ENCODE data around the gene LHFPL5.

The LHFPL5 gene

DNA sequence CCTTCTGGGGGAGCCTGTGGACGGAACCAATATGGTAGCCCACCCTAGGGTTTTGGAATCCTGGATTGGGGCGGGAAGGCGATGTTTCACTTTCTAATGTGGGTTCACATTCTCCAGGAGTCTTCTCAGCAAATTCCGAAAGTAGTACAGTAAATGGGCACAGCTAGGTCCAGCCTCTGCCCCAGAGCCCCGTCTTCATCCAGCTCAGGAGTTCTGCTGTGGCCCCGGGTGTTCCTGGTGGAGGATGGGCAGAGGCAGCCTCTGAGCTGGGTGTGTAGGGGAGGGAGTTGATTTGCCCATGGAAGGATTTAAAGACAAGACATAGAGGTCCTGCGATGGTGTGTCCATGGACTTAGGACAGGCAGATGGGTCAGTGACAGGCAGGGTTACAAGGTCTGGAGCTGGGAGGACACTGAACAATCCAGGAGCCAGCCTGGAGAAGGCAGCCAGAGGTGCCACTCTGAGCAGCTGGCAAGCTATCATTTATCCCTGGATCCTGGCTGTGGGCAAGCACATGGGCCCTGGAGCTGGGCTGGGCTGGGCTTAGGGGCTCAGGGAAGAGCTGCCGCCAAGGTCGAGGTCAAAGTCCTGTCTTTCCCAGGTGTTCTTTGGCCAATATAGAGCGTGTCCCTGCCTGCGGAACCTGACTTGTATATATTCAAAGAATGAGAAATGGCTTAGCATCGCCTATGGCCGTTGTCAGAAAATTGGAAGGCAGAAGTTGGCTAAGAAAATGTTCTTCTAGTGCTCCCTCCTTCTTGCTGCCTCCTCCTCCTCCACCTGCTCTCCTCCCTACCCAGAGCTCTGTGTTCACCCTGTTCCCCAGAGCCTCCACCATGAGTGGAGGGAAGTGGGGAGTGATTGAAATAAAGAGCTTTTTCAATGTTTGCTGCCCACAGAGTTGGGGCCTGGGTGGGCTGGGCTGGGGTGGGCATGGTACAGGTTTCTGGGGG lies 17.6 kb upstream of the LHFPL5 start:
- Histone ChIP-seq H2AFZ (ENCODE audit: low read depth) (no peak overlapping the region), H3K9ac (no peak overlapping the region), H3K4me2 (no peak overlapping the region), H3K79me2 (ENCODE audit: insufficient read depth, low read depth) (no peaks in the 10 kb centered on the region), H3K4me1 (ENCODE audit: low read depth, poor library complexity, severe bottlenecking) (no peaks in the 10 kb centered on the region), H3K27ac (no peak overlapping the region), H3K4me3 (IDR thresholded peaks at IDR 0.05; ENCODE audit: insufficient read depth, low read depth, low read length) (no peak overlapping the region), H3K27me3 (ENCODE audit: insufficient read depth, low read depth) (no peaks in the 10 kb centered on the region), H4K20me1 (ENCODE audit: insufficient read depth) (no peaks in the 10 kb centered on the region), H3K36me3 (ENCODE audit: insufficient read depth) (no peaks in the 10 kb centered on the region)
- TF ChIP-seq CTCF (conservative IDR thresholded peaks at IDR 0.05; ENCODE audit: low read depth, low read length): no peak

DNA sequence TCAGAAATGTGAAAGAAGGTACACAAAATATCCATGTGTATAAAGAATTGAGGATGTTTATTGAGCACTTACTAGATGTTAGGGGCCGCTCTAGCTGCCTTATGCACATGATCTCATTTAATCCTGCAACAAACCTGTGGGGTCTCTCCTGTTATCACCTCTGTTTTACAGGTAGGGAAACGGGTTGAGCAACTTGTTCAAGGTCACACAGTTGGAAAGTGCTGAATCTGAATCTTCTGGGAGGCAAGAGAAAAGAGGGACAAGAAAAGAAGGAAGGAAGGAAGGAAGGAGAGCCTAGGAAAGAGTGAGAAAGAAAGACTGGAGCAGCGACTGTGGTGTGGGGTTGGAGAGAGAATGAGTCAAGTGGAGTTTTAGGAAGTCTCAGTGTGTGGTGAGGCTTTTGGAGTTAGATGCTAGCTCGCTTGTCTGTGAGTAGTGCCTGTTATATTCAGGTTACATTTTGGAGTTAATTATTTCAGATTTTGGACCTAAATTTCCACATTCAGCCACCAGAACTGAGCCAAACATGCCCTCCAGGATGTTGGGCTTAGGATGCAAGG lies 16.6 kb upstream of the LHFPL5 start:
- H3K36me3 ChIP-seq (ENCODE audit: insufficient read depth): no peaks in the 10 kb centered on the region
- no peaks in the 10 kb centered on the region for H4K20me1 ChIP-seq (ENCODE audit: insufficient read depth)
- no peak overlapping the region for H2AFZ ChIP-seq (ENCODE audit: low read depth)
- no peaks in the 10 kb centered on the region for H3K4me1 ChIP-seq (ENCODE audit: low read depth, poor library complexity, severe bottlenecking)
- no peaks in the 10 kb centered on the region for H3K79me2 ChIP-seq (ENCODE audit: insufficient read depth, low read depth)
- no peak overlapping the region for H3K4me2 ChIP-seq
- no peak overlapping the region for H3K4me3 ChIP-seq (IDR thresholded peaks at IDR 0.05; ENCODE audit: insufficient read depth, low read depth, low read length)
- H3K9ac ChIP-seq: no peak overlapping the region
- no peak for TF ChIP-seq CTCF (conservative IDR thresholded peaks at IDR 0.05; ENCODE audit: low read depth, low read length)
- no peaks in the 10 kb centered on the region for H3K27me3 ChIP-seq (ENCODE audit: insufficient read depth, low read depth)
- no peak overlapping the region for H3K27ac ChIP-seq

DNA sequence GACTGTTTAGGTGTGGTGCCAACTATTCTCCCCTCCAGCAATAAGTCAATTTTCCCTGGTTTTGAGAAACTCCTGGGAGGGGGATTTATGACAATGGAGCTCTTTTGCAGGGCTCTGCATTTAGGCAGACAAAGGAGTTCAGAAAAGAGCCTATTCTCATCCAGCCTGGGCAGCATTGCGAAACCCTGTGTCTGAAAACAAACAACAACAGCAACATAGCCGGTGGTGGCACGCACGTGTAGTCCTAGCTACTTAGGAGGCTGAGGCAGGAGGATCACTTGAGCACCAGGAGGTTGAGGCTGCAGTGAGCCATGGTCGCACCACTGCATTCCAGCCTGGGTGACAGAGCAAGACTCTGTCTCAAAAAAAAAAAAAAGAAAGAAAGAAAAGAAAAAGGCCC lies 14.5 kb upstream of the LHFPL5 start:
- Histone ChIP-seq H3K4me1 (ENCODE audit: low read depth, poor library complexity, severe bottlenecking) (no peaks in the 10 kb centered on the region), H3K27ac (no peak overlapping the region), H3K27me3 (ENCODE audit: insufficient read depth, low read depth) (no peaks in the 10 kb centered on the region), H2AFZ (ENCODE audit: low read depth) (no peak overlapping the region), H3K9ac (no peak overlapping the region), H3K36me3 (ENCODE audit: insufficient read depth) (no peaks in the 10 kb centered on the region), H3K4me3 (IDR thresholded peaks at IDR 0.05; ENCODE audit: insufficient read depth, low read depth, low read length) (no peak overlapping the region), H4K20me1 (ENCODE audit: insufficient read depth) (no peaks in the 10 kb centered on the region), H3K79me2 (ENCODE audit: insufficient read depth, low read depth) (no peaks in the 10 kb centered on the region), H3K4me2 (no peak overlapping the region)
- TF ChIP-seq CTCF (conservative IDR thresholded peaks at IDR 0.05; ENCODE audit: low read depth, low read length): no peak

GRCh38 chr6:35794536-35795452 lies 10.4 kb upstream of the LHFPL5 start:
- TF ChIP-seq CTCF (conservative IDR thresholded peaks at IDR 0.05; ENCODE audit: low read depth, low read length): no peak
- no peaks in the 10 kb centered on the region for H3K36me3 ChIP-seq (ENCODE audit: insufficient read depth)
- no peaks in the 10 kb centered on the region for H3K27me3 ChIP-seq (ENCODE audit: insufficient read depth, low read depth)
- H4K20me1 ChIP-seq (ENCODE audit: insufficient read depth): no peaks in the 10 kb centered on the region
- H3K4me3 ChIP-seq (IDR thresholded peaks at IDR 0.05; ENCODE audit: insufficient read depth, low read depth, low read length): no peak overlapping the region
- H3K4me1 ChIP-seq (ENCODE audit: low read depth, poor library complexity, severe bottlenecking): no peaks in the 10 kb centered on the region
- no peak overlapping the region for H3K27ac ChIP-seq
- H3K4me2 ChIP-seq: no peak overlapping the region
- H3K79me2 ChIP-seq (ENCODE audit: insufficient read depth, low read depth): no peaks in the 10 kb centered on the region
- no peak overlapping the region for H2AFZ ChIP-seq (ENCODE audit: low read depth)
- no peak overlapping the region for H3K9ac ChIP-seq
